Endodermal cell (in vitro differentiated cells): Measurements from ENCODE around the gene TRIO. TPM values are rescaled to one million over a fixed set of nuclear protein-coding genes. Genes with fewer than 3 reads are reported as not detected.

ENCODE experiments used
- DNase-seq: peaks from one replicate; pipeline ENCODE4 v3.0.0-alpha.2; 2017
- H3K27ac ChIP-seq: 2 replicates; pipeline ENCODE4 v1.5.1; 2013; ENCODE audit warnings: mild to moderate bottlenecking, low read depth, low read length, moderate library complexity
- H3K27me3 ChIP-seq: 2 replicates; pipeline ENCODE4 v1.6.1; 2013; ENCODE audit warnings: mild to moderate bottlenecking, low read length, moderate library complexity; ENCODE audit not compliant: insufficient read depth, control insufficient read depth, poor library complexity, severe bottlenecking
- H3K36me3 ChIP-seq: 2 replicates; pipeline ENCODE4 v1.7.0; 2013; ENCODE audit warnings: mild to moderate bottlenecking, low read length, moderate library complexity; ENCODE audit not compliant: control insufficient read depth, insufficient read depth
- H3K4me1 ChIP-seq: one replicate; pipeline ENCODE4 v1.7.0; 2013; ENCODE audit warnings: low read length; ENCODE audit not compliant: control insufficient read depth, insufficient read depth
- H3K4me3 ChIP-seq: 2 replicates; pipeline ENCODE4 v1.5.1; 2013; ENCODE audit warnings: mild to moderate bottlenecking, low read length, moderate library complexity
- H3K9ac ChIP-seq: 2 replicates; pipeline ENCODE4 v1.6.1; 2013; ENCODE audit warnings: mild to moderate bottlenecking, low read length, moderate library complexity; ENCODE audit not compliant: poor library complexity, severe bottlenecking; ENCODE audit errors: extremely low read depth
- H3K9me3 ChIP-seq: 2 replicates; pipeline ENCODE4 v1.6.1; 2013; ENCODE audit warnings: mild to moderate bottlenecking, low read length, moderate library complexity; ENCODE audit not compliant: control insufficient read depth
- H3K27ac Mint-ChIP-seq: 2 replicates; pipeline ENCODE4 v1.8.0; 2020; ENCODE audit warnings: mixed read lengths
- H3K27me3 Mint-ChIP-seq: 2 replicates; pipeline ENCODE4 v1.8.0; 2021; ENCODE audit warnings: mild to moderate bottlenecking, mixed read lengths; ENCODE audit not compliant: insufficient read depth
- H3K36me3 Mint-ChIP-seq: 2 replicates; pipeline ENCODE4 v1.8.0; 2020; ENCODE audit warnings: low read depth, mixed read lengths
- H3K4me1 Mint-ChIP-seq: 2 replicates; pipeline ENCODE4 v1.8.0; 2020; ENCODE audit warnings: mixed read lengths
- H3K4me3 Mint-ChIP-seq: 2 replicates; pipeline ENCODE4 v1.8.0; 2020; ENCODE audit warnings: mild to moderate bottlenecking, moderate library complexity, mixed read lengths
- H3K9me3 Mint-ChIP-seq: 2 replicates; pipeline ENCODE4 v1.8.0; 2020; ENCODE audit warnings: mild to moderate bottlenecking, mixed read lengths
- CTCF ChIP-seq: fragments of 200-600 bp; sonication (generic); conservative IDR thresholded peaks from 2 replicates; pipeline ENCODE4 v1.5.0; 2021; ENCODE audit warnings: antibody characterized with exemption, mild to moderate bottlenecking
- whole genome bisulfite sequencing, 2 experiments: methylation state at CpG; one replicate each; pipeline versions ENCODE4 v1.1.5 to v1.1.7; 2013; ENCODE audit warnings: missing lambda C conversion rate in 2 of 2, mixed read lengths in 1 of 2; ENCODE audit not compliant: insufficient coverage in 1 of 2, insufficient read length in 1 of 2; 5-methylcytosine and 5-hydroxymethylcytosine counted together
- total RNA-seq, 2 donors: library from RNA; stranded (reverse); fragmentation: NEBNext Ultra II Directional in 1 of 2; extraction: Animal tissue kit (Norgen Biotek cat#: 25700) in 1 of 2; gene quantifications; 2 replicates in 1 of 2; 3 replicates in 1 of 2; pipeline ENCODE4 v1.2.1, GENCODE V29; 2021

TRIO gene
- total RNA-seq, 2 donors from 2014 or later, result 88.3 to 109 TPM

- WGBS, 2 experiments, result 91 to 94% methylated on average over 8 to 11 of the region's 11 CpGs
- no peak overlapping the region for H3K27ac Mint-ChIP-seq
- no peaks in the 10 kb centered on the region for H3K9me3 Mint-ChIP-seq
- H3K27me3 ChIP-seq, result no peaks in the 10 kb centered on the region
- no peaks in the 10 kb centered on the region for H3K27me3 Mint-ChIP-seq
- H3K9me3 ChIP-seq, result no peaks in the 10 kb centered on the region
- H3K36me3 ChIP-seq, result peaks cover 44% of the 10 kb centered on the region
- peaks cover 35% of the 10 kb centered on the region for H3K4me1 Mint-ChIP-seq
- no peak overlapping the region for H3K4me3 ChIP-seq
- peaks cover 3% of the 10 kb centered on the region for H3K4me1 ChIP-seq
- H3K9ac ChIP-seq, result no peak overlapping the region
- TF ChIP-seq CTCF, result no peak
- H3K27ac ChIP-seq, result peak overlapping the region; percentile 59
- no peak overlapping the region for H3K4me3 Mint-ChIP-seq
- DNase-seq, result no peak
- H3K36me3 Mint-ChIP-seq, result peaks cover 39% of the 10 kb centered on the region
Measured at GRCh38 chr5:14414007-14414406, 270.9 kb downstream of the TRIO start.

GRCh38 chr5:14414656-14415023 lies 271.5 kb downstream of the TRIO start:
- H3K27me3 Mint-ChIP-seq, result no peaks in the 10 kb centered on the region
- H3K4me3 ChIP-seq, result no peak overlapping the region
- peaks cover 42% of the 10 kb centered on the region for H3K36me3 ChIP-seq
- TF ChIP-seq CTCF, result no peak
- H3K9me3 ChIP-seq, result no peaks in the 10 kb centered on the region
- no peak for DNase-seq
- no peaks in the 10 kb centered on the region for H3K27me3 ChIP-seq
- no peaks in the 10 kb centered on the region for H3K9me3 Mint-ChIP-seq
- peaks cover 35% of the 10 kb centered on the region for H3K36me3 Mint-ChIP-seq
- 77 to 90% methylated on average over 7 of the region's 7 CpGs for WGBS, 2 experiments
- H3K27ac ChIP-seq, result peak overlapping the region; percentile 59
- peaks cover 35% of the 10 kb centered on the region for H3K4me1 Mint-ChIP-seq
- H3K4me1 ChIP-seq, result peaks cover 3% of the 10 kb centered on the region
- no peak overlapping the region for H3K27ac Mint-ChIP-seq
- no peak overlapping the region for H3K9ac ChIP-seq
- no peak overlapping the region for H3K4me3 Mint-ChIP-seq

GRCh38 chr5:14415024-14415697 lies 272.0 kb downstream of the TRIO start:
- Histone ChIP-seq H3K9ac (no peak overlapping the region), H3K9me3 (no peaks in the 10 kb centered on the region), H3K4me3 (no peak overlapping the region), H3K36me3 (peaks cover 47% of the 10 kb centered on the region), H3K27ac (peak overlapping the region; percentile 59), H3K4me1 (peaks cover 3% of the 10 kb centered on the region), H3K27me3 (no peaks in the 10 kb centered on the region)
- peak overlapping the region; percentile 16 for H3K27ac Mint-ChIP-seq
- H3K4me1 Mint-ChIP-seq, result peaks cover 35% of the 10 kb centered on the region
- no peak for DNase-seq
- 94 to 95% methylated on average over 14 to 16 of the region's 16 CpGs for WGBS, 2 experiments
- H3K36me3 Mint-ChIP-seq, result peaks cover 36% of the 10 kb centered on the region
- H3K27me3 Mint-ChIP-seq, result no peaks in the 10 kb centered on the region
- no peak for TF ChIP-seq CTCF
- H3K4me3 Mint-ChIP-seq, result no peak overlapping the region
- H3K9me3 Mint-ChIP-seq, result no peaks in the 10 kb centered on the region
